GM19328 (cell line): Measurements from ENCODE around the gene TRIM6.
"Not testable (repeated sequence)": the region's sequence is repeated elsewhere in the genome, so short reads cannot be mapped to it uniquely, and the experiment has no call there.

Experiments used
- ATAC-seq: cut with Tn5 transposase; IDR thresholded peaks from one replicate; pipeline ENCODE4 v1.9.1; 2021; ENCODE audit warnings: mild to moderate bottlenecking, moderate library complexity; ENCODE audit not compliant: unreplicated experiment

TRIM6 gene, protein sequence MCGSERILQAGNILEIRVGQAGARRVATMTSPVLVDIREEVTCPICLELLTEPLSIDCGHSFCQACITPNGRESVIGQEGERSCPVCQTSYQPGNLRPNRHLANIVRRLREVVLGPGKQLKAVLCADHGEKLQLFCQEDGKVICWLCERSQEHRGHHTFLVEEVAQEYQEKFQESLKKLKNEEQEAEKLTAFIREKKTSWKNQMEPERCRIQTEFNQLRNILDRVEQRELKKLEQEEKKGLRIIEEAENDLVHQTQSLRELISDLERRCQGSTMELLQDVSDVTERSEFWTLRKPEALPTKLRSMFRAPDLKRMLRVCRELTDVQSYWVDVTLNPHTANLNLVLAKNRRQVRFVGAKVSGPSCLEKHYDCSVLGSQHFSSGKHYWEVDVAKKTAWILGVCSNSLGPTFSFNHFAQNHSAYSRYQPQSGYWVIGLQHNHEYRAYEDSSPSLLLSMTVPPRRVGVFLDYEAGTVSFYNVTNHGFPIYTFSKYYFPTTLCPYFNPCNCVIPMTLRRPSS

GRCh38 chr11:5596607-5597201, at the start of gene TRIM6:
TSS of gene TRIM6 (plus strand) at chr11:5596637. CDS start at chr11:5596898, 261 bp downstream.
- ATAC-seq = no peak

DNA sequence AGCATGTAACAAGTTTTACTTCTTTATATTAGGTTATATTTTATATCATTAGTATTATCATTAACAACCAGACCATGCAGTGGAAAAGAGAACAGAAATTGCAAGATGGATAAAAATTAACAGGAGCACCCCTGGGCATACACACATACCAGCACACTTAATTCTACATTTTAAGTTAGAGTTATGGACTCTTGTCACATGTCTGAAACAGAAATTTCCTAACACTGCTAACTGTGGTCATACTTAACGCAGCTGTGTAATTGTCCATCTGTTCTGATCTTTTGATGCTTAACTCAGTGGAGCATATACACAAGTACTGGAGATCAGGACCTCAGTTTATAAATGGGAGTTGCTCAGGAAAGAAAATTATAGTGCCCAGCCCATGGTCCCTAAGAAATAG, 48.5 kb upstream of the TRIM6 start:
- ATAC-seq = no peak

- no peak for ATAC-seq
These were observed 48.0 kb upstream of the TRIM6 start, which contains the start of gene OR52H1 for GRCh38 chr11:5548440-5548839. TSS of gene OR52H1 (minus strand) at chr11:5548540. CDS start at chr11:5545505, 3,035 bp downstream.

GRCh38 chr11:5550440-5551095, 45.9 kb upstream of the TRIM6 start:
- ATAC-seq = no peak

- ATAC-seq = no peak
These were observed 43.1 kb upstream of the TRIM6 start for GRCh38 chr11:5553343-5553742.

GRCh38 chr11:5556596-5557188, 39.7 kb upstream of the TRIM6 start:
- ATAC-seq = no peak

DNA sequence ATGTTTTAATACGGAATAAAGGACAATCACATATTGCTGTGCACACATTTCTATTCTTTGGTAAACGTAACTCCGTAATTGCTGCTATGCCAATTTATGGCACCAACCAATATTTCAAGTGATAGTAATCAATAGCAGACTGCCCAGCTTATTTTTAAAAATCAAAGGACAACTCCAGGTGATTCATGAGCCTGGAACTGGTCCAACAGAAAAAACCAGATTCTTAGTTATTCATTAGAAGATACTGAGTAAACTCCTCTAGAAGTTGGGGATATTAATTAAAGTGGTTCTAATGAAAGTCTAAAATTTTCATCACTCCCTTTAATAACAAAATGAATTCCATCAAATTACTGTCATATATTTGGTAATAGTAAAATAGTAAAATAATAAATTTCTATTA, 38.7 kb upstream of the TRIM6 start:
- no peak for ATAC-seq

DNA sequence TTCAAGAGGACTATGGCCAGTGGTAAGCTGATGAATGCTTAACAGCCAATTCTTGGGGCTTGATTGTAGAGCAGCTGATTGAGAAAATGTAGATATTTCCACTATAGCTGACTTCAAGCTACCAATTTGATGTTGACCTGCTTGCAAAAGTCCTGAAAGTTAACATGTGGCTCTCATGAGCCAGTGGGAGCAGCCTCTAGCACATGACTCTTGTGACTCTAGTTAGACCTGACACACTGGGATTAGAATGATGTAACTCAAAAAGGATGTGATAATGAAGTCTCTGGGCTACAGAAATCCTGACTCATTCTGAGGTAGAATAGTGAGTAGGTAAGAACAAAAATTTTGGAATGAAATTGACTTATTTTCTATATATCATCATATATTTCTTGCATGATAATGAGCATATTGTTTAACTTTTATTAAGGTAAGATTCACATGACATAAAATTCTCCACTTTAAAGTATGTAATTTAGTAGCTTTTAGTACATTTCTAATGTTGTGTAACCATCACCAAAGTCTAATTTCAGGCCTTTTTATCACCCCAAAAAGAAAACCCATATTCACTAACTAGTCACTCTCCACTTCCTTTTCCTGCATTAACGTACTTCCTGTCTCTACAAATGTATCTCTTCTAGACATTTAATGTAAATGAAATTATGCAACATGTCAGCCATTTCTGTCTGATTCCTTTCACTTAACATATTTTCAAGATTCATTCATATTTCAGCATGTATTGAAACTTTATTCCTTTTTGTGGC, 32.0 kb upstream of the TRIM6 start:
- no peak for ATAC-seq

DNA sequence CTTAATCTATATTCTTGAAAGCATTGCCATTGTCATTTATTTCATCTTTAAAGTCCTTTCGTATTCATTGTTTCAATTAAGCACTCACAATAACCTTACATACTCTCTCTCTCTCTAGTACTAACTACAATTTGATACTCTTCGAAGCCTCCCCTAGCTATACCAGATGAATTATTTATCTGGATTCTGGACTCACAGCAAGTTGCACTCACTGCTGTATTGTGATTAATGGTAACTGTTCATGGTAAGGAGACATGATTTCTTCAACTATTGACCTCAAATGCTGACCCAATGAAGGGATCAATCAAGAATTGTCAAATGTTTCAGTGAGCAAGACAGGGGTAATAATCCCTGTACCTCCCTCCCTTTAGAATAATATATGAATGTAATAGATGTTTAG, 21.8 kb upstream of the TRIM6 start:
- ATAC-seq = no peak

GRCh38 chr11:5575152-5575551, 21.3 kb upstream of the TRIM6 start:
- no peak for ATAC-seq

DNA sequence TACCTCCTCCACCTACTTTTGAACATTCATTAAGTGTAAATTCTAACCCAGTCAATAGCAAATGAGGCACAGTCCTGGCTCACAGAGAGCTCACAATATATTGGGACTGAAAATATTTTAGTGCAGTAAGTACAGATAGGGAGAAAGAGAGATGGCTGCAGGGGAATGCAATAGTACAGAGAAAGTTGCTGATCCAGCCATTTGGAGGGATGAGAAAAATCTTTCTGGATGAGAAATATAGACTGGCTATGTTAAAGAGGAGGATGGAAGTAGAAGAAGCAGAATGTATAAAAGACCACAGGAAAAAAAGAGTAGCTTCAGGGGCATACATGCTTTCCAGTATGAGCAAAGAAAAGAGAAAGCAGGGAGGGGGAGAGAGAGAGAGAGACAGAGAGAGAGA, 19.3 kb upstream of the TRIM6 start:
- ATAC-seq = no peak

- ATAC-seq = no peak
These were observed 15.9 kb upstream of the TRIM6 start, which contains the start of gene OR52B6 for GRCh38 chr11:5580577-5580976. TSS of gene OR52B6 (plus strand) at chr11:5580877. CDS start at chr11:5580877, 0 bp downstream.

- ATAC-seq = no peak
These were observed 15.4 kb upstream of the TRIM6 start for GRCh38 chr11:5581014-5581413.

- not testable (repeated sequence) for ATAC-seq
These were observed 12.0 kb upstream of the TRIM6 start for GRCh38 chr11:5584458-5584857.

DNA sequence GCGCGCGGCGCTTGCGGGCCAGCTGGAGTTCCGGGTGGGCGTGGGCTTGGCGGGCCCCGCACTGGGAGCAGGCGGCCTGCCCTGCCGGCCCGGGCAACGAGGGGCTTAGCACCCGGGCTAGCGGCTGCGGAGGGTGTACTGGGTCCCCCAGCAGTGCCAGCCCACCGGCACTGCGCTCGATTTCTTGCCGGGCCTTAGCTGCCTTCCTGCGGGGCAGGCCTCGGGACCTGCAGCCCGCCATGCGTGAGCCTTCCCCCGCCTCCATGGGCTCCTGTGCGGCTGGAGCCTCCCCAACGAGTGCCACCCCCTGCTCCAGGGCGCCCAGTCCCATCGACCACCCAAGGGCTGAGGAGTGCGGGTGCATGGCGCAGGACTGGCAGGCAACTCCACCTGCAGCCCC, 6.5 kb upstream of the TRIM6 start:
- not testable (repeated sequence) for ATAC-seq

DNA sequence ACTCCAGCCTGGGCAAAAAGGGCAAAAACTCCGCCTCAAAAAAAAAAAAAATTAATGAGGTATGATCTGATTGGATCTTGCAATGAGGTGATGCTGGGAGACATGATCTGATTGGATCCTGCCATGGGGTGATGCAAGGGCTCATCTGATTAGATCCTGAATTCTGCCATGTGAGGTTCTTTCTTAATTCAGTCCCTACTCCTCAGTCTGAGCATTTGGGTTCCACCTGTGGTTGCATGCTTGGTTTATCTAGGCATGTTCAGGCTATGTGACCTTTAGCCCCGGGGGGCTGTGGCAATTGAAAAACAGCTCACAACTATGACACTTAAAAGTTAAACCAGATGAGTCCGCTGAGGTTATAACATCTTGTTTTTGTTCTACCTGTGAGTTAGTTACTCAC, 4.8 kb upstream of the TRIM6 start:
- ATAC-seq = no peak

DNA sequence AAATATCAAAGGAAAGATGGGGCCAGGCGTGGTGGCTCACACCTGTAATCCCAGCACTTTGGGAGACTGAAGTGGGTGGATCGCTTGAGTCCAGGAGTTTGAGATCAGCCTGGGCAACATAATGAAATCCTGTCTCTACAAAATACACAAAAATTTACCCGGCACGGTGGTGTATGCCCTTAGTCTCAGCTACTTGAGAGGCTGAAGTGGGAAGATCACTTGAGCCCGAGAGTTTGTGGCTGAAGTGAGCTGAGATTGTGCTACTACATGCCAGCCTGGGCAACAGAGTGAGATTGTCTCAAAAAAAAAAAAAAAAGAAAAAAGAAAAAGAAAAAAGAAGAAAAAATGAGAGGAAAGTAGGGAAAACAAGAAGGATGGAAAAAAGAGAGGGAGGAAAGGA, 3.8 kb upstream of the TRIM6 start:
- no peak for ATAC-seq

DNA sequence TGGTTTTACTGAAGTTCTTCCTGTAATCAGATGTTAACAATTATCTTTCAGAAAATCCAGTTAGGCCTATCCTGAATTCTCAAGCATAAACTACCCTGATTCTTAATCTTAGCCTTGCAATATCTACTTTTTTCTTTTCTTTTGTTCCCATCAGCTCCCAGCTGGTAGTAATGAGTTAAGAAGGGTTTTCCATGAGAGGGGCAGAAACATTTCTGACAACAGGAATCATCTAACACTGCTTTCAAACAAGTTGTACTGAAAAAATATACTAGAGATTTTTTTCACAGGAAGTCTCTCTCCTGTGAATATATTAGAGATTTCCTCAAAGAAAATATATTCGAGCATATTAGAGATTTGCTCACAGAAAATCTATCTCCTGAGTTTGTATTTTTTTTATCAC, 3.3 kb upstream of the TRIM6 start:
- ATAC-seq = no peak

- ATAC-seq = no peak
These were observed 1.5 kb downstream of the TRIM6 start for GRCh38 chr11:5597953-5598352.

- peak; percentile 73 for ATAC-seq
These were observed 4.0 kb downstream of the TRIM6 start for GRCh38 chr11:5600374-5600851.
